GM23338 (cell line): ENCODE measurements around the gene MYO1C. TPM values are rescaled to one million over a fixed set of nuclear protein-coding genes. Genes with fewer than 3 reads are reported as not detected.

Experiments used
- ATAC-seq: fragments of 200-7000 bp; cut with Tn5 transposase; 3 replicates; pipeline ENCODE4 v1.9.1; 2020
- DNase-seq: peaks from one replicate; pipeline ENCODE4 v3.0.0-alpha.2; 2015; ENCODE audit warnings: low spot score
- H2AFZ ChIP-seq: fragments of 200-600 bp; sonication (generic); 2 replicates; pipeline ENCODE4 v1.8.0; 2016; ENCODE audit warnings: antibody characterized with exemption, mild to moderate bottlenecking, moderate library complexity
- H3F3A ChIP-seq: fragments of 200-600 bp; sonication (generic); replicated peaks from 2 replicates; pipeline ENCODE4 v1.8.0; 2017; ENCODE audit warnings: antibody characterized with exemption, mixed run types, low read depth
- H3K27ac ChIP-seq: fragments of 200-600 bp; sonication (generic); 2 replicates; pipeline ENCODE4 v1.6.1; 2016; ENCODE audit warnings: low read depth
- H3K27me3 ChIP-seq: fragments of 200-600 bp; sonication (generic); 2 replicates; pipeline ENCODE4 v1.8.0; 2016; ENCODE audit warnings: mild to moderate bottlenecking, mixed run types, moderate library complexity; ENCODE audit not compliant: insufficient read depth
- H3K36me3 ChIP-seq: fragments of 200-600 bp; sonication (generic); 2 replicates; pipeline ENCODE4 v1.8.0; 2016; ENCODE audit warnings: mild to moderate bottlenecking; ENCODE audit not compliant: insufficient read depth
- H3K4me1 ChIP-seq: fragments of 200-600 bp; sonication (generic); 2 replicates; pipeline ENCODE4 v1.8.0; 2016; ENCODE audit warnings: mild to moderate bottlenecking, moderate library complexity; ENCODE audit not compliant: insufficient read depth
- H3K4me2 ChIP-seq: fragments of 200-600 bp; sonication (generic); 2 replicates; pipeline ENCODE4 v1.7.1; 2017; ENCODE audit warnings: mixed run types
- H3K4me3 ChIP-seq: fragments of 200-600 bp; sonication (generic); 2 replicates; pipeline ENCODE4 v1.6.1; 2016; ENCODE audit warnings: mixed run types
- H3K79me2 ChIP-seq: fragments of 200-600 bp; sonication (generic); replicated peaks from 2 replicates; pipeline ENCODE4 v1.8.0; 2017; ENCODE audit warnings: mild to moderate bottlenecking; ENCODE audit not compliant: insufficient read depth
- H3K9me2 ChIP-seq: fragments of 200-600 bp; sonication (generic); 2 replicates; pipeline ENCODE4 v1.8.0; 2017; ENCODE audit not compliant: insufficient read depth
- H4K20me1 ChIP-seq: fragments of 200-600 bp; sonication (generic); replicated peaks from 2 replicates; pipeline ENCODE4 v1.8.0; 2017; ENCODE audit warnings: mild to moderate bottlenecking; ENCODE audit not compliant: insufficient read depth
- H3K27ac Mint-ChIP-seq: 2 replicates; pipeline ENCODE4 v1.8.0; 2020; ENCODE audit warnings: inconsistent platforms, mild to moderate bottlenecking, moderate library complexity, mixed read lengths
- H3K27me3 Mint-ChIP-seq: 3 replicates; pipeline ENCODE4 v1.8.0; 2022; ENCODE audit warnings: low read depth, mild to moderate bottlenecking, moderate library complexity, mixed read lengths, inconsistent platforms; ENCODE audit not compliant: insufficient read depth, poor library complexity
- H3K36me3 Mint-ChIP-seq: 3 replicates; pipeline ENCODE4 v1.8.0; 2021; ENCODE audit warnings: low read depth, mild to moderate bottlenecking, inconsistent platforms, moderate library complexity, mixed read lengths
- H3K4me1 Mint-ChIP-seq: 3 replicates; pipeline ENCODE4 v1.8.0; 2020; ENCODE audit warnings: mild to moderate bottlenecking, inconsistent platforms, mixed read lengths
- H3K4me3 Mint-ChIP-seq: 3 replicates; pipeline ENCODE4 v1.8.0; 2021; ENCODE audit warnings: moderate library complexity, mild to moderate bottlenecking, inconsistent platforms, mixed read lengths
- H3K9me3 Mint-ChIP-seq: 3 replicates; pipeline ENCODE4 v1.8.0; 2020; ENCODE audit warnings: moderate library complexity, mild to moderate bottlenecking, inconsistent platforms, mixed read lengths
- CREB1 ChIP-seq: fragments of 250-450 bp; sonication (Bioruptor Pico); IDR thresholded peaks from 2 replicates; pipeline ENCODE4 v1.5.0; 2020; ENCODE audit warnings: low read depth, mild to moderate bottlenecking, moderate library complexity
- ETS1 ChIP-seq: IDR thresholded peaks from 2 replicates; pipeline ENCODE4 v1.6.1; 2016; ENCODE audit warnings: antibody characterized with exemption
- EZH2 ChIP-seq: fragments of 200-600 bp; sonication (generic); IDR thresholded peaks from one replicate; pipeline ENCODE4 v1.8.0; 2017; ENCODE audit warnings: antibody characterized with exemption, mild to moderate bottlenecking, low read depth; ENCODE audit not compliant: unreplicated experiment
- EZH2phosphoT487 ChIP-seq: fragments of 200-600 bp; sonication (generic); IDR thresholded peaks from one replicate; pipeline ENCODE4 v1.8.1; 2018; ENCODE audit warnings: antibody characterized with exemption; ENCODE audit not compliant: unreplicated experiment
- JUNB ChIP-seq: IDR thresholded peaks from one replicate; pipeline ENCODE4 v1.6.1; 2016; ENCODE audit warnings: antibody characterized with exemption; ENCODE audit not compliant: unreplicated experiment
- NANOG ChIP-seq: IDR thresholded peaks from 2 replicates; pipeline ENCODE4 v1.6.1; 2016; ENCODE audit warnings: antibody characterized with exemption, borderline replicate concordance
- POLR2AphosphoS5 ChIP-seq: IDR thresholded peaks from 2 replicates; pipeline ENCODE4 v1.6.1; 2016; ENCODE audit warnings: antibody characterized with exemption, low read depth
- STAT1 ChIP-seq: IDR thresholded peaks from one replicate; pipeline ENCODE4 v1.6.1; 2016; ENCODE audit warnings: antibody characterized with exemption; ENCODE audit not compliant: unreplicated experiment
- ZNF114 ChIP-seq: fragments of 250-450 bp; sonication (Bioruptor Pico); IDR thresholded peaks from 2 replicates; pipeline ENCODE4 v1.5.0; 2020; ENCODE audit warnings: mild to moderate bottlenecking, moderate library complexity
- ZNF331 ChIP-seq: fragments of 250-450 bp; sonication (Bioruptor Pico); IDR thresholded peaks from 2 replicates; pipeline ENCODE4 v1.5.0; 2020; ENCODE audit warnings: low read depth, mild to moderate bottlenecking, moderate library complexity
- polyA plus RNA-seq: library from polyadenylated mRNA; unstranded; fragments of >200 nt; fragmentation: Nextera tagmentation; extraction: Ambion mirVana; gene quantifications from 2 replicates; pipeline ENCODE4 v1.2.1, GENCODE V29; 2016
- total RNA-seq: library from RNA; depleted of rRNA; stranded (reverse); fragments of >200 nt; shearing (Covaris generic); gene quantifications from 2 replicates; pipeline ENCODE4 v1.2.3, GENCODE V29; 2014
- TF ChIP-seq, protein P1 (sequence below): IDR thresholded peaks from one replicate; pipeline ENCODE4 v1.6.1; 2018; ENCODE audit warnings: antibody characterized with exemption; ENCODE audit not compliant: unreplicated experiment
- TF ChIP-seq, protein P2 (sequence below), 2 experiments: fragments of 200-600 bp in 1 of 2; sonication (generic) in 1 of 2; conservative IDR thresholded peaks; 2 replicates each; pipeline versions ENCODE4 v1.5.1 to v1.6.1; 2016 to 2017; ENCODE audit warnings: antibody characterized with exemption in 2 of 2, low read depth in 2 of 2, mild to moderate bottlenecking in 2 of 2, moderate library complexity in 1 of 2

MYO1C gene
- total and polyA plus RNA-seq, 2 experiments from 2014 or later, result 13.9 to 35.2 TPM

DNA sequence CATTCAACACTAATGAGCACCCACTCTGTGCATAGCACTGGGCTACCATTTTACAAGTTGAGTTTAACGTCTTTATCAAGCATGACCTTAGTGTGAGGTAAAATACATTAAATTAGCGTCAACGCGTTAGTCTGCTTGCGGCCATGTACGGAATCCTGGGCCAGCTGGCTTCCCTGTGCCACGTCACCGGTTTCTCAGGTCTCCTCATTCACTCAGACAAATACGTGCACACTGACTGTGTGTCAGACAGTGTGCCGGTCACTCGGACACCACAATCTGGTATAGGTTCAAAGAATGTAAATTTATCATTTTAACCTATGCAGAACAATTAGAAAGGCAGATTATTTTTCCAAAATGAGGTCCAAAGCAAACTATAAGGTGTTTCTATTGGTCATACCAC lies 71.0 kb downstream of the MYO1C start:
- no peak overlapping the region for H3K27ac Mint-ChIP-seq
- no peaks in the 10 kb centered on the region for H3K9me3 Mint-ChIP-seq
- DNase-seq, result no peak
- H3K4me1 Mint-ChIP-seq, result no peaks in the 10 kb centered on the region
- H3K27me3 Mint-ChIP-seq, result peaks cover 4% of the 10 kb centered on the region
- no peak for TF ChIP-seq POLR2AphosphoS5
- TF ChIP-seq STAT1, result no peak
- no peak for TF ChIP-seq EZH2phosphoT487
- no peak for TF ChIP-seq ETS1
- no peak for TF ChIP-seq EZH2
- no peak for TF ChIP-seq CREB1
- no peak for TF ChIP-seq ZNF331 (CRISPR knock-in tag)
- Histone ChIP-seq H3K36me3 (peaks cover 22% of the 10 kb centered on the region), H3K79me2 (peaks cover 43% of the 10 kb centered on the region), H2AFZ (no peak overlapping the region), H4K20me1 (peaks cover 42% of the 10 kb centered on the region), H3K9me2 (no peaks in the 10 kb centered on the region), H3K4me1 (no peaks in the 10 kb centered on the region), H3K4me3 (no peak overlapping the region), H3K27me3 (no peaks in the 10 kb centered on the region), H3K27ac (no peak overlapping the region; the same call in 1 of the 2 replicates), H3K4me2 (no peak overlapping the region), H3F3A (peaks cover 23% of the 10 kb centered on the region; the same call in 1 of the 2 replicates)
- peaks cover 48% of the 10 kb centered on the region for H3K36me3 Mint-ChIP-seq
- no peak overlapping the region for H3K4me3 Mint-ChIP-seq
- ATAC-seq, result no peak

GRCh38 chr17:1420981-1421380 lies 71.5 kb downstream of the MYO1C start:
- H3K27me3 Mint-ChIP-seq, result peaks cover 4% of the 10 kb centered on the region
- no peaks in the 10 kb centered on the region for H3K4me1 ChIP-seq
- no peak for DNase-seq
- no peaks in the 10 kb centered on the region for H3K9me3 Mint-ChIP-seq
- peaks cover 25% of the 10 kb centered on the region; the same call in 1 of the 2 replicates for H3F3A ChIP-seq
- no peak overlapping the region for H3K27ac Mint-ChIP-seq
- no peak overlapping the region for H3K4me3 ChIP-seq
- no peak for ATAC-seq
- no peaks in the 10 kb centered on the region for H3K9me2 ChIP-seq
- H2AFZ ChIP-seq, result no peak overlapping the region
- H3K4me2 ChIP-seq, result no peak overlapping the region
- H3K27ac ChIP-seq, result no peak overlapping the region
- no peak overlapping the region for H3K4me3 Mint-ChIP-seq
- H3K36me3 Mint-ChIP-seq, result peaks cover 44% of the 10 kb centered on the region
- H4K20me1 ChIP-seq, result peaks cover 39% of the 10 kb centered on the region
- no peaks in the 10 kb centered on the region for H3K27me3 ChIP-seq
- H3K4me1 Mint-ChIP-seq, result no peaks in the 10 kb centered on the region
- peaks cover 22% of the 10 kb centered on the region for H3K36me3 ChIP-seq
- peaks cover 38% of the 10 kb centered on the region for H3K79me2 ChIP-seq
- TF ChIP-seq, protein P1, sequence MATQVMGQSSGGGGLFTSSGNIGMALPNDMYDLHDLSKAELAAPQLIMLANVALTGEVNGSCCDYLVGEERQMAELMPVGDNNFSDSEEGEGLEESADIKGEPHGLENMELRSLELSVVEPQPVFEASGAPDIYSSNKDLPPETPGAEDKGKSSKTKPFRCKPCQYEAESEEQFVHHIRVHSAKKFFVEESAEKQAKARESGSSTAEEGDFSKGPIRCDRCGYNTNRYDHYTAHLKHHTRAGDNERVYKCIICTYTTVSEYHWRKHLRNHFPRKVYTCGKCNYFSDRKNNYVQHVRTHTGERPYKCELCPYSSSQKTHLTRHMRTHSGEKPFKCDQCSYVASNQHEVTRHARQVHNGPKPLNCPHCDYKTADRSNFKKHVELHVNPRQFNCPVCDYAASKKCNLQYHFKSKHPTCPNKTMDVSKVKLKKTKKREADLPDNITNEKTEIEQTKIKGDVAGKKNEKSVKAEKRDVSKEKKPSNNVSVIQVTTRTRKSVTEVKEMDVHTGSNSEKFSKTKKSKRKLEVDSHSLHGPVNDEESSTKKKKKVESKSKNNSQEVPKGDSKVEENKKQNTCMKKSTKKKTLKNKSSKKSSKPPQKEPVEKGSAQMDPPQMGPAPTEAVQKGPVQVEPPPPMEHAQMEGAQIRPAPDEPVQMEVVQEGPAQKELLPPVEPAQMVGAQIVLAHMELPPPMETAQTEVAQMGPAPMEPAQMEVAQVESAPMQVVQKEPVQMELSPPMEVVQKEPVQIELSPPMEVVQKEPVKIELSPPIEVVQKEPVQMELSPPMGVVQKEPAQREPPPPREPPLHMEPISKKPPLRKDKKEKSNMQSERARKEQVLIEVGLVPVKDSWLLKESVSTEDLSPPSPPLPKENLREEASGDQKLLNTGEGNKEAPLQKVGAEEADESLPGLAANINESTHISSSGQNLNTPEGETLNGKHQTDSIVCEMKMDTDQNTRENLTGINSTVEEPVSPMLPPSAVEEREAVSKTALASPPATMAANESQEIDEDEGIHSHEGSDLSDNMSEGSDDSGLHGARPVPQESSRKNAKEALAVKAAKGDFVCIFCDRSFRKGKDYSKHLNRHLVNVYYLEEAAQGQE, result no peak
- no peak for TF ChIP-seq ZNF114 (CRISPR knock-in tag)
- TF ChIP-seq STAT1, result no peak
- no peak for TF ChIP-seq ZNF331 (CRISPR knock-in tag)
- no peak for TF ChIP-seq JUNB
- no peak for TF ChIP-seq ETS1
- TF ChIP-seq CREB1, result no peak
- TF ChIP-seq, protein P2, sequence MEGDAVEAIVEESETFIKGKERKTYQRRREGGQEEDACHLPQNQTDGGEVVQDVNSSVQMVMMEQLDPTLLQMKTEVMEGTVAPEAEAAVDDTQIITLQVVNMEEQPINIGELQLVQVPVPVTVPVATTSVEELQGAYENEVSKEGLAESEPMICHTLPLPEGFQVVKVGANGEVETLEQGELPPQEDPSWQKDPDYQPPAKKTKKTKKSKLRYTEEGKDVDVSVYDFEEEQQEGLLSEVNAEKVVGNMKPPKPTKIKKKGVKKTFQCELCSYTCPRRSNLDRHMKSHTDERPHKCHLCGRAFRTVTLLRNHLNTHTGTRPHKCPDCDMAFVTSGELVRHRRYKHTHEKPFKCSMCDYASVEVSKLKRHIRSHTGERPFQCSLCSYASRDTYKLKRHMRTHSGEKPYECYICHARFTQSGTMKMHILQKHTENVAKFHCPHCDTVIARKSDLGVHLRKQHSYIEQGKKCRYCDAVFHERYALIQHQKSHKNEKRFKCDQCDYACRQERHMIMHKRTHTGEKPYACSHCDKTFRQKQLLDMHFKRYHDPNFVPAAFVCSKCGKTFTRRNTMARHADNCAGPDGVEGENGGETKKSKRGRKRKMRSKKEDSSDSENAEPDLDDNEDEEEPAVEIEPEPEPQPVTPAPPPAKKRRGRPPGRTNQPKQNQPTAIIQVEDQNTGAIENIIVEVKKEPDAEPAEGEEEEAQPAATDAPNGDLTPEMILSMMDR (conservative IDR thresholded peaks at IDR 0.05; ENCODE audit: low read depth in 2 of 2), result no peak
- TF ChIP-seq NANOG, result no peak
- no peak for TF ChIP-seq POLR2AphosphoS5
